SH-SY5Y (cell line): Measurements from ENCODE around the gene CCDC171.

Source experiments
- GATA2 ChIP-seq: IDR thresholded peaks from 2 replicates; pipeline ENCODE4 v1.6.1; 2011; ENCODE audit warnings: mild to moderate bottlenecking, low read depth, low read length
- GATA3 ChIP-seq: IDR thresholded peaks from 2 replicates; pipeline ENCODE4 v1.6.1; 2011; ENCODE audit warnings: low read depth, mild to moderate bottlenecking, low read length, moderate library complexity

DNA sequence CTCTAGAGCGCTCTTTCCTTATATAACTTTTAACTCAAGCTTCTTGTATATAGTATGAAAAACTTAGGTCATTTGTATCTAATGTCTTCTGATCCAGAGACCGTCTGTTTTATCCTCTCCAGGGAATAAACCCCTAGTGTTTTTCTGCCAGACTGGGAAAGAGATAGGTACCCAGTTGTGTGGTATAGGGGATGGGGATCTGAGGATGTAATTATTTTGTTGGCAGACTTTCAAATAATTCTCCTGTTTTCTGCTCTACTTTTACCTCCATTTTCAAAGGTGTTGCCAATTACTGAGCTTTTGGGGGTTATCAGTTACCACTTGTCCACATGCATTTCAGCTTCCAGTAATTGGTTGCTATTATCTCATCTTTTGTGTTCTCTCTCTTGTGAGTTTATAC lies 17.9 kb downstream of the CCDC171 start:
- TF ChIP-seq GATA2 (no peak), GATA3 (no peak)
